Activated T-helper 2 cell treated with anti-CD3 and anti-CD28 coated beads, Interferon-gamma antibody, Interleukin-2, Interleukin-4, amounts not matched to agents 10 μg/mL and 5 μg/mL and 100 μg/mL, durations not matched to agents 14 hours and 24 hours and 36 hours (primary cell): ENCODE measurements around the gene TAF9B. TPM values are rescaled to one million over a fixed set of nuclear protein-coding genes. Genes with fewer than 3 reads are reported as not detected.
"Not testable (repeated sequence)": the region's sequence is repeated elsewhere in the genome, so short reads cannot be mapped to it uniquely, and the experiment has no call there.

ENCODE experiments used
- DNase-seq: peaks from one replicate; pipeline ENCODE4 v3.0.0; 2021; ENCODE audit warnings: low spot score
- H3K27ac Mint-ChIP-seq: one replicate; pipeline ENCODE4 v1.8.0; 2021; ENCODE audit warnings: mixed read lengths
- H3K27me3 Mint-ChIP-seq: one replicate; pipeline ENCODE4 v1.8.0; 2021; ENCODE audit warnings: low read depth, mixed read lengths
- H3K36me3 Mint-ChIP-seq: one replicate; pipeline ENCODE4 v1.8.0; 2021; ENCODE audit warnings: low read depth, mixed read lengths
- H3K4me1 Mint-ChIP-seq: one replicate; pipeline ENCODE4 v1.8.0; 2021; ENCODE audit warnings: low read depth, mixed read lengths
- H3K4me3 Mint-ChIP-seq: one replicate; pipeline ENCODE4 v1.8.0; 2021; ENCODE audit warnings: low read depth, mild to moderate bottlenecking, moderate library complexity, mixed read lengths
- H3K9me3 Mint-ChIP-seq: one replicate; pipeline ENCODE4 v1.8.0; 2021; ENCODE audit warnings: mixed read lengths
- intact Hi-C: fragments of 100-400 bp; cut with micrococcal nuclease; formaldehyde crosslinking; loops from one replicate; pipeline ENCODE4 v1.15.1; 2023
- total RNA-seq: library from RNA; stranded (reverse); gene quantifications from 2 replicates; pipeline ENCODE4 v1.2.3, GENCODE V29; 2022

TAF9B gene
- total RNA-seq, 1 donor from 2014 or later: 16.8 TPM

DNA sequence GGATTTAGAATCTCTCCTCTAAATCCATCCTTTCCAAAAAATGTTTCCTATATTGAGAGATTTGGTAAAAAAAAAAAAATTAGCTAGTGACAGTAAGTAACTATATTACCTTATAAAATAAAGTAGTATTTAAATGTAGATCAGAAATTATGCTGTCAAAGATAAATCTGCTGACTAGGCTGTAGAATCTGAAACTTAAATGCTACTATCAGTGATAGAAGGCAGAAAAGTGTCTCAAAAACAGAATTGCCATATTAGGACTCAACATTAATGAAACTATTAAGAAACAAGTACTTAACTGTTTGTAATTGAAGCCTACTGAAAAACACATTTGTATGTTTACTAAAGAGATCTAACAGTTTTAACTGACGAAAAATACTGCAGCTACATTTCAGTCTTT, 8.3 kb downstream of the TAF9B start:
- DNase-seq: no peak
- peaks cover 60% of the 10 kb centered on the region for H3K36me3 Mint-ChIP-seq
- intact Hi-C loops: loop anchor here (10.0 kb wide), 1 partner anchor 814 kb away; the partner anchor contains the start of gene P2RY10
- H3K27ac Mint-ChIP-seq: peak overlapping the region; percentile 38
- H3K27me3 Mint-ChIP-seq: no peaks in the 10 kb centered on the region
- H3K4me1 Mint-ChIP-seq: peaks cover 4% of the 10 kb centered on the region
- H3K9me3 Mint-ChIP-seq: no peaks in the 10 kb centered on the region
- H3K4me3 Mint-ChIP-seq: no peak overlapping the region

DNA sequence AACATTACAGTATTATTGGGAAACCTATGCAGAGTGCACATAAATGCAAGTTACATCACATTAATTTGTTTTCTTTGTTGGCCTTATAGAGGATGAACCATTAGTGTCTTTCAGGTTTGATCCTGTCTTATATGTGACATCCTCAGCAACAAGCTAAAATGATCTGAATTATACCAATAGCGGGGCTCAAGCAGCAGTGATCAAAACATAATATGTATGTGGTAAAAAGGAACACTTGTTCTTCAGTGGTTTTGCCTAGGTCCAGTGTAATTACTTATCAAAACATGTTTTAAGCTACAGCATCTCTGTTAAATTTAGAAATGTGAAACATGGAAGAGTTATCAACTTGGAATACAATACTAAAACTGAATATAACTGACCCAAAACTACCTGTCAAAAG, 9.1 kb downstream of the TAF9B start:
- peaks cover 2% of the 10 kb centered on the region for H3K4me1 Mint-ChIP-seq
- no peaks in the 10 kb centered on the region for H3K9me3 Mint-ChIP-seq
- DNase-seq: no peak
- H3K27me3 Mint-ChIP-seq: no peaks in the 10 kb centered on the region
- intact Hi-C loops: loop anchor here (10.0 kb wide), 1 partner anchor 814 kb away; the partner anchor contains the start of gene P2RY10
- peaks cover 68% of the 10 kb centered on the region for H3K36me3 Mint-ChIP-seq
- peak overlapping the region; percentile 38 for H3K27ac Mint-ChIP-seq
- H3K4me3 Mint-ChIP-seq: no peak overlapping the region

GRCh38 chrX:78129714-78130113, 9.7 kb downstream of the TAF9B start:
- Mint-ChIP-seq H3K9me3 (no peaks in the 10 kb centered on the region), H3K4me3 (no peak overlapping the region), H3K27me3 (no peaks in the 10 kb centered on the region), H3K4me1 (peaks cover 4% of the 10 kb centered on the region), H3K27ac (peak overlapping the region; percentile 22), H3K36me3 (peaks cover 75% of the 10 kb centered on the region)
- no peak for DNase-seq
- intact Hi-C loops: loop anchor here (10.0 kb wide), 1 partner anchor 815 kb away; the partner anchor contains the start of gene P2RY10

DNA sequence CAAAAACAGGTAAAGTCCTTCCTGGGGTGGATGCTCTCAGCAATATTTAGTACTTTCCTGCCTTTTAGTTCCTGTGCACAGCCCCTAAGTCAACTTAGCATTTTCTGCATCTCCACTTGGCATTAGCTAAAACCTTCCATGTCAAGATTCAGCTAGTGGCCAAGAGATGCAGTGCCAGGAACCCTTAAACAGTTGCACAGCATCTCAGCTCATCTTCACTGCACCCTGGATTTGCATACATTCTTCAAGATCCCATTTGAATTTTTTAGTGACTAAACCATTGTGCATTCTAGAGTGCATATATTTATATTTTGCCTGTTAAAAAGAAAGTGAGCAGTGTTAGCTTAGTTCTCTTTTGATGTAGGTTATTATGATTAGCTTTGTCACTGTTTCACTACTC, 13.7 kb downstream of the TAF9B start:
- H3K27me3 Mint-ChIP-seq, H3K9me3 Mint-ChIP-seq, intact Hi-C loops, H3K27ac Mint-ChIP-seq, DNase-seq, H3K4me3 Mint-ChIP-seq: not testable (repeated sequence)
- Mint-ChIP-seq H3K36me3 (peaks cover 89% of the 10 kb centered on the region), H3K4me1 (peaks cover 32% of the 10 kb centered on the region)

GRCh38 chrX:78125148-78125547, 14.3 kb downstream of the TAF9B start:
- H3K36me3 Mint-ChIP-seq: peaks cover 87% of the 10 kb centered on the region

DNA sequence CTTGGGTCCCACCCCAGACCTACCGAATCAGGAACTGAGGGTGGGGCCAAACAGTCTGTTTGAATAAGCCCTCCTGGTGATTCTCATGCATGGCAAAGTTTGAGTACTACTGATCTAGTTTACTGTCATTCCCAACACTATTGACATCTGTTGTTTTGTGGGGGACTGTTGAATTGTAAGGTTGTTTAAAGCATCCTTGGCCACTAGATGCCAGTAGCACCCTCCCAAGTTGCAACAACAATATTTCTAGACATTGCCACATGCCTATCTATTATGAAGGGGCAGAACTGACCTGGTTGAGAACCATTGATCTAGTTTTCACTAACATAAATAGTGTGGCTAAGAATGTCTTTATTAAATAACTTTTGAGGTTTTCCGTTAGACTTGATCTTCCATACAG, 15.1 kb downstream of the TAF9B start:
- Mint-ChIP-seq H3K27ac (peak overlapping the region; percentile 28), H3K4me1 (peaks cover 37% of the 10 kb centered on the region), H3K27me3 (no peaks in the 10 kb centered on the region), H3K4me3 (no peak overlapping the region), H3K36me3 (peaks cover 86% of the 10 kb centered on the region), H3K9me3 (no peaks in the 10 kb centered on the region)
- DNase-seq: no peak
- intact Hi-C loops: no loop called here

More at GRCh38 chrX:78125148-78125547, 14.3 kb downstream of the TAF9B start:
- H3K4me1 Mint-ChIP-seq: peaks cover 32% of the 10 kb centered on the region
- H3K4me3 Mint-ChIP-seq: no peak overlapping the region
- no peaks in the 10 kb centered on the region for H3K9me3 Mint-ChIP-seq
- H3K27me3 Mint-ChIP-seq: no peaks in the 10 kb centered on the region
- DNase-seq: no peak
- intact Hi-C loops: no loop called here
- peak overlapping the region; percentile 28 for H3K27ac Mint-ChIP-seq

- intact Hi-C loops: loop anchor here (2.0 kb wide), 1 partner anchor 18 kb away; the partner anchor contains the start of gene PGK1
- Mint-ChIP-seq H3K4me1 (peaks cover 38% of the 10 kb centered on the region), H3K9me3 (no peaks in the 10 kb centered on the region), H3K27me3 (no peaks in the 10 kb centered on the region), H3K27ac (peak overlapping the region; percentile 83), H3K36me3 (peaks cover 92% of the 10 kb centered on the region), H3K4me3 (peak overlapping the region; percentile 13)
- DNase-seq: no peak
These were observed 16.3 kb downstream of the TAF9B start for GRCh38 chrX:78123190-78123589.

GRCh38 chrX:78119521-78120227, 19.8 kb downstream of the TAF9B start:
- DNase-seq: no peak
- intact Hi-C loops: no loop called here
- Mint-ChIP-seq H3K4me3 (no peak overlapping the region), H3K36me3 (peaks cover 92% of the 10 kb centered on the region), H3K27ac (no peak overlapping the region), H3K27me3 (no peaks in the 10 kb centered on the region), H3K4me1 (peaks cover 52% of the 10 kb centered on the region), H3K9me3 (no peaks in the 10 kb centered on the region)

DNA sequence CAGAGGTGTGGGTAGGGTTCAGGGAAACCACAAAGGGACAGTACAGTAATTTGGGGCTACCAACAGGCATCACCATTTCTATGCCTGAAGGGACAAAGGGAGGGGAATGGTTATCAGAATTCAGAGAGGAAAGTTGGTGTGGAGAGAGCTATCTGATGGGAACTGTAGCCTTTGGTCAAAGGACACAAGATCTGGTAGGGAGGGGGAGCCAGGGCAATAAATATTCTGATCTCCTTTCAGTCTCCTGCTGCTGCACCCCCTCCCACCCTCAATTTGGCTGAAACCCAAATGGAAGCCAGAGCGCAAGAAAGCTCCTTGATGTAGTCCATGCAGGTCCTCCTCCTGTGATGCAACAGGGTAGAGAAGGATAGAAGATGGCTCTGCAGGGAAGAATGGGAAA, 20.8 kb downstream of the TAF9B start:
- Mint-ChIP-seq H3K9me3 (no peaks in the 10 kb centered on the region), H3K36me3 (peaks cover 91% of the 10 kb centered on the region), H3K4me1 (peaks cover 52% of the 10 kb centered on the region), H3K27ac (peak overlapping the region; percentile 60), H3K4me3 (no peak overlapping the region), H3K27me3 (no peaks in the 10 kb centered on the region)
- DNase-seq: no peak
- intact Hi-C loops: no loop called here

DNA sequence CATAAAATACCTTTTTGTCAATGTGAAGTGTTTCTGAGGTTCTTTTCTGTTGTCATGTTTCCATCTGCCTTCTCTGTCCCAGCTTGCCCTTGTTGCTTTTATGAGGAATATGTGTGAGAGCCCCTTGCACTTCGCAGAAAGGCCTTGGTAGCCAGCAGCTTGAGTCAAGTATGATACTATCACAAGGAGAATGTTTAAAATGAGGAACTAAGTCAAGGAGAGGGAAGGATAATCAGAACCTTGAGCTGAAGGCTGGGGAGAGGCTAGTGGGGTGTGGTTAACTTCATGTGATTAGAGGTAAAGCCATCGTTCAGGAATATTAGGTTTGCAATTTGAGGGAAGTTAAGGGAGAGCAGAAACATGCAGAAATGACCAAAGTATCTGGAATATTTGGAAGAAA, 22.7 kb downstream of the TAF9B start:
- Mint-ChIP-seq H3K4me1 (peaks cover 40% of the 10 kb centered on the region), H3K36me3 (peaks cover 88% of the 10 kb centered on the region), H3K27me3 (no peaks in the 10 kb centered on the region), H3K9me3 (no peaks in the 10 kb centered on the region), H3K4me3 (no peak overlapping the region), H3K27ac (peak overlapping the region; percentile 58)
- intact Hi-C loops: no loop called here
- DNase-seq: no peak

DNA sequence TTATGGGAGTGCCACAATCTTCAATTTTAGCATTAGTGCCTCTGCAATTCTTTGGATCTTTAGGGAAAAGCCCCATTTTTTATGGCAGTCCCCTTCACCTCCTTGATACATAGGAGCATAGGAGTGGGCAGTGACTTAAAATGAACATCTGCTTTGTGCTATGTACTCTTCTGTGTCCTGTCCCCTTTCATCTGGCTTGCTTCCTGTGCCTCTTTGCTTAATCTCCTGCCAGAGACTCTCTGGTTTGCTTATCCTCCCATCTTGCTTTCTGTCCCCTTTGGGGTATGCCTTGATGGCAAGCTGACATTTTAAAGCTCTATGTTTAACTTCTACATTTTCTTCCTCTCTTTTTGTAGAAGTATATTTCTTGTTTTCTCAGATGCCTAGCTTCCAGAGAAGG, 23.1 kb downstream of the TAF9B start:
- H3K27me3 Mint-ChIP-seq: no peaks in the 10 kb centered on the region
- H3K27ac Mint-ChIP-seq: peak overlapping the region; percentile 58
- H3K4me3 Mint-ChIP-seq: no peak overlapping the region
- H3K9me3 Mint-ChIP-seq: no peaks in the 10 kb centered on the region
- DNase-seq: no peak
- intact Hi-C loops: no loop called here
- peaks cover 39% of the 10 kb centered on the region for H3K4me1 Mint-ChIP-seq
- peaks cover 88% of the 10 kb centered on the region for H3K36me3 Mint-ChIP-seq

GRCh38 chrX:78111140-78111931, 28.1 kb downstream of the TAF9B start:
- Mint-ChIP-seq H3K36me3 (peaks cover 84% of the 10 kb centered on the region), H3K9me3 (no peaks in the 10 kb centered on the region), H3K27me3 (no peaks in the 10 kb centered on the region), H3K4me1 (peaks cover 36% of the 10 kb centered on the region), H3K4me3 (peak overlapping the region; percentile 47), H3K27ac (no peak overlapping the region)
- DNase-seq: no peak
- intact Hi-C loops: no loop called here

DNA sequence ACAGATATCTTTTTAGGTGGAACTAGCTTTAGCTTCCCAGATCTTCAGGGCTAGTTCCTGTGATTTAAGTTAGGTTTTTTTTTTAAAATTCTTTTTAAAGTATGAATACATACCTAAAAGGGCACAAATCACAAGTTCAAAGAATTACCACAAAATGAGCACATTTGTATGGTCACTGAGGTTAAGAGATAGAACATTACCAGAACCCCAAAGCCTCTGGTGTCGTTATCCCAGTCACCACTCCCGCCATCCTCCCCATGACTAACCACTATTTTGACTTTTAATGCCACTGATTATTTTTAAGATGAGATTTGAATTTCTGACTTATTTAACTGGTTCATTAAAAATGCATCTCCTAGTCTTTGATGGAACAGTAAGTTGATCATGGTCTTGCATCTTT, 30.0 kb downstream of the TAF9B start:
- no peak for DNase-seq
- Mint-ChIP-seq H3K4me3 (peak overlapping the region; percentile 96), H3K36me3 (peaks cover 82% of the 10 kb centered on the region), H3K9me3 (no peaks in the 10 kb centered on the region), H3K4me1 (peaks cover 32% of the 10 kb centered on the region), H3K27ac (peak overlapping the region; percentile 65), H3K27me3 (no peaks in the 10 kb centered on the region)
- intact Hi-C loops: loop anchor here (5.0 to 10.0 kb wide), 2 partner anchors 835 to 1053 kb away; partner anchors contain the start of gene P2RY10
